SK-N-MC (cell line): ENCODE results near the gene ADAMTS3.

Experiments used
- EZH2 ChIP-seq: fragments of 200-600 bp; sonication (generic); IDR thresholded peaks from one replicate; pipeline ENCODE4 v1.6.1; 2017; ENCODE audit warnings: antibody characterized with exemption
- FOXP2 ChIP-seq: optimal IDR thresholded peaks from 2 replicates; pipeline ENCODE3; 2011; ENCODE audit warnings: mild to moderate bottlenecking, moderate library complexity; ENCODE audit not compliant: insufficient read depth; ENCODE audit errors: extremely low read length, control extremely low read depth
- POLR2AphosphoS5 ChIP-seq: IDR thresholded peaks from 2 replicates; pipeline ENCODE4 v1.6.1; 2012; ENCODE audit warnings: mild to moderate bottlenecking, low read depth, low read length, borderline replicate concordance

GRCh38 chr4:72529148-72529822 is 39.7 kb downstream of the ADAMTS3 start:
- TF ChIP-seq EZH2 (no peak), POLR2AphosphoS5 (no peak), FOXP2 (no peak)
